ENCODE measurements around the gene KIF1B.

GRCh38 chr1:10253755-10254154, 43.4 kb downstream of the KIF1B start:
- TF ChIP-seq CEBPG (CRISPR knock-in tag; IDR thresholded peaks at IDR 0.05) (no peak), CEBPG (tag; conservative IDR thresholded peaks at IDR 0.05 in 1 of 2, IDR thresholded peaks at IDR 0.05 in 1 of 2) (no peak), RERE (CRISPR knock-in tag; IDR thresholded peaks at IDR 0.05; ENCODE audit: borderline replicate concordance) (no peak), CBFB (CRISPR knock-in tag; IDR thresholded peaks at IDR 0.05) (no peak), POLR2H (tag; IDR thresholded peaks at IDR 0.05; ENCODE audit: low read depth) (no peak), BRCA1 (IDR thresholded peaks at IDR 0.05) (no peak), BRCA1 (CRISPR knock-in tag; IDR thresholded peaks at IDR 0.05) (no peak), ESRRA (IDR thresholded peaks at IDR 0.05; ENCODE audit: borderline replicate concordance, low read depth) (no peak), TCF7L2 (IDR thresholded peaks at IDR 0.05; ENCODE audit: low read depth, low read length) (no peak), POLR2A (conservative IDR thresholded peaks at IDR 0.05) (no peak), FIP1L1 (IDR thresholded peaks at IDR 0.05; ENCODE audit: low read depth, low read length, poor library complexity, severe bottlenecking) (no peak), CTCF (IDR thresholded peaks at IDR 0.05 in 2 of 3, conservative IDR thresholded peaks at IDR 0.05 in 1 of 3; ENCODE audit: insufficient read depth in 2 of 3, low read depth in 1 of 3, low read length in 3 of 3) (no peak), CBX2 (IDR thresholded peaks at IDR 0.05; ENCODE audit: insufficient read depth, low read length, poor library complexity, severe bottlenecking) (no peak)
- TF ChIP-seq, protein P1, sequence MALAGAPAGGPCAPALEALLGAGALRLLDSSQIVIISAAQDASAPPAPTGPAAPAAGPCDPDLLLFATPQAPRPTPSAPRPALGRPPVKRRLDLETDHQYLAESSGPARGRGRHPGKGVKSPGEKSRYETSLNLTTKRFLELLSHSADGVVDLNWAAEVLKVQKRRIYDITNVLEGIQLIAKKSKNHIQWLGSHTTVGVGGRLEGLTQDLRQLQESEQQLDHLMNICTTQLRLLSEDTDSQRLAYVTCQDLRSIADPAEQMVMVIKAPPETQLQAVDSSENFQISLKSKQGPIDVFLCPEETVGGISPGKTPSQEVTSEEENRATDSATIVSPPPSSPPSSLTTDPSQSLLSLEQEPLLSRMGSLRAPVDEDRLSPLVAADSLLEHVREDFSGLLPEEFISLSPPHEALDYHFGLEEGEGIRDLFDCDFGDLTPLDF (CRISPR knock-in tag; IDR thresholded peaks at IDR 0.05): no peak
- TF ChIP-seq, protein P2, sequence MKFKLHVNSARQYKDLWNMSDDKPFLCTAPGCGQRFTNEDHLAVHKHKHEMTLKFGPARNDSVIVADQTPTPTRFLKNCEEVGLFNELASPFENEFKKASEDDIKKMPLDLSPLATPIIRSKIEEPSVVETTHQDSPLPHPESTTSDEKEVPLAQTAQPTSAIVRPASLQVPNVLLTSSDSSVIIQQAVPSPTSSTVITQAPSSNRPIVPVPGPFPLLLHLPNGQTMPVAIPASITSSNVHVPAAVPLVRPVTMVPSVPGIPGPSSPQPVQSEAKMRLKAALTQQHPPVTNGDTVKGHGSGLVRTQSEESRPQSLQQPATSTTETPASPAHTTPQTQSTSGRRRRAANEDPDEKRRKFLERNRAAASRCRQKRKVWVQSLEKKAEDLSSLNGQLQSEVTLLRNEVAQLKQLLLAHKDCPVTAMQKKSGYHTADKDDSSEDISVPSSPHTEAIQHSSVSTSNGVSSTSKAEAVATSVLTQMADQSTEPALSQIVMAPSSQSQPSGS (CRISPR knock-in tag; IDR thresholded peaks at IDR 0.05): no peak
